ENCODE results near the gene PRSS12. TPM values are rescaled to one million over a fixed set of nuclear protein-coding genes. Genes with fewer than 3 reads are reported as not detected.

The PRSS12 gene
- total RNA-seq, 4 donors from 2014 or later = 2.2 to 9.2 (median 4.3) TPM

DNA sequence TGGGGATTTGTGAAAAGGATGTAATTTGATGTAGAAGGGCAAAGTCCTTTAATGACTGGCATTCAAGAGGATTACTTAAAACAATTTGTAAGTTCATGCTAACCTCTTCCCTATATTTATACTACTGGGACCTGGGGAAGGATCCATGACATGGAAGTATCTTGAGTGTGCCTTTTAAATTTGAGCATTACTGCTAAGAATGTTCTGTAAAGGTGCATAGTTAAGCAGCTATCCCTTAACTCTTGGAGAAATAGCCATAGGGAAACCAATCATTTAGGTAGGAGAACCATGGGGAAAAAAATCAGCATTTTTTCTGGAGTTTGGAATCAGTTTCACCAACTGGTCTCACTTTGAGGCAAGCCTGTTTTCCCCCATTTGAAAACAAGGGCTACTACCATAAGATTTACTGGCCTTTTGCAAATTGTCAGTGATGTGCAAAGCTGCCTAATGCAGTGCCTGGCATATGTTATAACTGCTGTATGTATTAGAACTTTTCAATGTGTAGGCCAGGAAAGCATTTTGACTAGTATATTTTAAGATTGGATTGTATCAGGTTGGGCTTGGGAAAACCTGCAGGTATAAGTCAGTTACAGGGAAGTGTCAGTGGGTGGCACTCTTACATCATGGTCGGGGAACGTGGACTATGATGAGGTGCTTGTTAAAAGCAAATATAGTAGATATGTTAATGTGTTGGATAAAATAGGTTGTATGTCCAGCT, 72.1 kb downstream of the PRSS12 start:
- Histone ChIP-seq H3K4me3 (peak overlapping the region in 3 of 4 donors; percentile 80 to 96 (median 93)), H3K4me1 (peaks cover 0 to 57% (median 14%) of the 10 kb centered on the region in 3 donors), H3K27ac (peak overlapping the region in 3 of 4 donors; percentile 95 to 98 (median 96)), H3K9me3 (no peaks in the 10 kb centered on the region), H3K36me3 (peaks cover 0 to 21% (median 0%) of the 10 kb centered on the region in 3 donors), H3K27me3 (no peaks in the 10 kb centered on the region)
- WGBS, 2 donors = 0 to 5% methylated on average over 2 of the region's 2 CpGs
- no peak for DNase-seq
- intact Hi-C loops (cut with DNase I) = loop anchor here (10.0 kb wide), 1 partner anchor 134 kb away; no protein-coding TSS in a partner anchor
- TF ChIP-seq POLR2A (IDR thresholded peaks at IDR 0.05) = no peak
- TF ChIP-seq, protein P1, sequence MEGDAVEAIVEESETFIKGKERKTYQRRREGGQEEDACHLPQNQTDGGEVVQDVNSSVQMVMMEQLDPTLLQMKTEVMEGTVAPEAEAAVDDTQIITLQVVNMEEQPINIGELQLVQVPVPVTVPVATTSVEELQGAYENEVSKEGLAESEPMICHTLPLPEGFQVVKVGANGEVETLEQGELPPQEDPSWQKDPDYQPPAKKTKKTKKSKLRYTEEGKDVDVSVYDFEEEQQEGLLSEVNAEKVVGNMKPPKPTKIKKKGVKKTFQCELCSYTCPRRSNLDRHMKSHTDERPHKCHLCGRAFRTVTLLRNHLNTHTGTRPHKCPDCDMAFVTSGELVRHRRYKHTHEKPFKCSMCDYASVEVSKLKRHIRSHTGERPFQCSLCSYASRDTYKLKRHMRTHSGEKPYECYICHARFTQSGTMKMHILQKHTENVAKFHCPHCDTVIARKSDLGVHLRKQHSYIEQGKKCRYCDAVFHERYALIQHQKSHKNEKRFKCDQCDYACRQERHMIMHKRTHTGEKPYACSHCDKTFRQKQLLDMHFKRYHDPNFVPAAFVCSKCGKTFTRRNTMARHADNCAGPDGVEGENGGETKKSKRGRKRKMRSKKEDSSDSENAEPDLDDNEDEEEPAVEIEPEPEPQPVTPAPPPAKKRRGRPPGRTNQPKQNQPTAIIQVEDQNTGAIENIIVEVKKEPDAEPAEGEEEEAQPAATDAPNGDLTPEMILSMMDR (IDR thresholded peaks at IDR 0.05) = peak in 4 of 6 experiments; percentile 26 to 57 (median 52)

DNA sequence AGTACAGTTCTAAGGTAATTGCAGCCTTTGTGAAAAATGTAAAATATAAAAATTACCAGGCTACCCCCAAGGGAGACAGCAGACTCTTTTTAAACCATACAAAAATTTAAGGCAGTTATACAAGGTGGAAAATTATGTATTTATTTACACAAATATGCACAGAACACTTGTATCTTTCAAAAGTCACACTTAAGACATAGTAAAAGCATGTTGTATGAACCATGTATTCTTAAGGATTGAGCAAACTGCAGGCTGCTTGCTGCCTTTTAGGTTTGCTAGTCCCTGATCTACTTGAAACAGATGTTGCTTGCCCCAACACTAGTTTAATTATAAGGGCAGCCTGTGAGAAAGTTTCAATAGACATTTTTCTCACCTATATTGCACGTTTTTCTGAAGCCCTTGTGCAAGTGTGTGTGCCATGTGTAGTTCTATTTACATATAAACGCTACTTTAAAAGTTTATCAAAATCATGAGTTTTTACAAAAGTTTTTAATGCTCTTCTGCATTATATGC, 72.8 kb downstream of the PRSS12 start:
- intact Hi-C loops (cut with DNase I) = loop anchor here (10.0 kb wide), 1 partner anchor 135 kb away; no protein-coding TSS in a partner anchor
- Histone ChIP-seq H3K4me3 (peak overlapping the region; percentile 79 to 96 (median 86)), H3K9me3 (no peaks in the 10 kb centered on the region), H3K27ac (peak overlapping the region in 3 of 4 donors; percentile 95 to 98 (median 96)), H3K4me1 (peaks cover 0 to 50% (median 14%) of the 10 kb centered on the region in 3 donors), H3K27me3 (no peaks in the 10 kb centered on the region), H3K36me3 (peaks cover 0 to 21% (median 0%) of the 10 kb centered on the region in 3 donors)
- 12 to 13% methylated on average over 2 of the region's 2 CpGs for WGBS, 2 donors
- TF ChIP-seq, protein P1 (IDR thresholded peaks at IDR 0.05) = no peak
- no peak for TF ChIP-seq POLR2A (IDR thresholded peaks at IDR 0.05)
- DNase-seq = no peak

DNA sequence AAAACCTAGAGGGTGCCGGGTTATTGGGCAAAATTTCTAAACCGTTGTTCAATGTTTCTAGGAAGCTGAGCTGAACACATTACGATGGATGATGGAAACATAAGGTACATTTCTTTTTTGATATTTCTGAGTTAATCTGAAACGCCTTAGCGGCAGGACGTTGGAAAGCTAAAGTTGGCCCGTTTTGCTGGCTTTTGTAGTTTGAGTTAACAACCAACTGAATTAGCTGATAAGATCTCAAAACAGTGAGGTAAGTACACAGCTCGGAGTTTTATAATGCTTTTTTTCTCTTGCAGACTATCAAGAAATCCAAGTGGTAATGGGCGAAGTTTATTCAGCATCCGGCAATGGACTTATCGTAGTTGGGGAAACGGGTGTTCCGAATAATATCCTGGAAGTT, 73.5 kb downstream of the PRSS12 start:
- intact Hi-C loops (cut with DNase I) = no loop called here

DNA sequence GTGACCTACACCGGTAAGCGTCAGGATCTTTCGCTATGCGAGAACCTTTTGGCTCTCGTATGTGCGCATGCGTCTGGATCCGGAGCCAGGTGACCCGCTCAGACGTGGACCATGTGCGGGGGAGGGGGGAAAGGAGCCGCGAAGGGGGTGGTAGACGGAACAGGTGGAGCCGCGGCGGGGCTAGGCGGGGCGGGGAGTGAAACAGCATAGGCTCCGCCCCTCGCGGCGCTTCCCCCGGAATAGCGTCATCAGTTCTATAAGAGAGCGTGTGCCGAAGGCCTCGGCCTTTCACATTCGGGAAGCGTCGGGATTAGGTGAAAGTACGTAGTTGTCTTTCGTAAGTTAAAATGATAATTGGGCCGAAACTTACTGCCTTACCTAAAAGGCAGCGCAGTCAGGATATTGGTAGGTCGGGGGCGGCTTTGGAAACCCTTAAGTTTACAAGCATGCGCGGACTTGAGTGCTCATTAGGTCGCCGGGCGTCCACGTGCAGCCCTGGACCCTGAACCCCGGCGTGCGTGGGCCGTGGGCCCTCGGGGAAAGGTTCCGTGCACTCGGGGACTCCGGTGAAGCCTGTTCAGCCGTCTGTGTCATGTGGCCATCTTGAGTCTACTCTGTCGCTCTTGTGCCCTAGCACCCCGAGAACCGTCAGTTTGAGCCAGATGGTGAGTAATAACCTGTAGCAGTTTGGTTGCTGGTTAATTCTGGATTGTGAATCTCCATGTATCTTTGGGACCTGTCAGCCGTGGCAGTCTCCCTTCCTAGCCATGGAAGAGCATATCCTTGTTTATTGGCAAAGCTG, 74.1 kb downstream of the PRSS12 start:
- intact Hi-C loops (cut with DNase I) = no loop called here

More for the DNA sequence above, 73.5 kb downstream of the PRSS12 start:
- Histone ChIP-seq H3K27ac (peak overlapping the region; percentile 95 to 98 (median 97)), H3K36me3 (peaks cover 0 to 21% (median 0%) of the 10 kb centered on the region in 3 donors), H3K9me3 (no peaks in the 10 kb centered on the region), H3K27me3 (no peaks in the 10 kb centered on the region), H3K4me3 (peak overlapping the region; percentile 79 to 96 (median 86)), H3K4me1 (peaks cover 0 to 50% (median 14%) of the 10 kb centered on the region in 3 donors)
- WGBS, 2 donors = 4 to 12% methylated on average over 13 of the region's 13 CpGs
- no peak for TF ChIP-seq POLR2A (IDR thresholded peaks at IDR 0.05)
- TF ChIP-seq, protein P1 (IDR thresholded peaks at IDR 0.05) = no peak
- DNase-seq = no peak

More for the DNA sequence above, 74.1 kb downstream of the PRSS12 start:
- TF ChIP-seq, protein P1 (IDR thresholded peaks at IDR 0.05) = peak in 1 of 6 experiments; percentile 5
- TF ChIP-seq POLR2A (IDR thresholded peaks at IDR 0.05) = peak in 3 of 4 donors; percentile 86 to 94 (median 90)
- peaks cover 0 to 50% (median 14%) of the 10 kb centered on the region in 3 donors for H3K4me1 ChIP-seq
- no peaks in the 10 kb centered on the region for H3K9me3 ChIP-seq
- peaks cover 0 to 3% (median 0%) of the 10 kb centered on the region in 4 donors for H3K27me3 ChIP-seq
- H3K27ac ChIP-seq = peak overlapping the region; percentile 95 to 98 (median 97)
- peak overlapping the region; percentile 79 to 96 (median 86) for H3K4me3 ChIP-seq
- peak; percentile 92 for DNase-seq
- peaks cover 0 to 21% (median 0%) of the 10 kb centered on the region in 3 donors for H3K36me3 ChIP-seq
- 0% methylated on average over 5 to 12 of the region's 56 CpGs for WGBS, 2 donors
